RPMI7951 (cell line): ENCODE results near the gene CTNNBIP1. TPM values are rescaled to one million over a fixed set of nuclear protein-coding genes. Genes with fewer than 3 reads are reported as not detected.
"Not testable (repeated sequence)": the region's sequence is repeated elsewhere in the genome, so short reads cannot be mapped to it uniquely, and the experiment has no call there.

ENCODE experiments used
- DNase-seq: peaks from one replicate; pipeline ENCODE4 v3.0.0-alpha.2; 2012; ENCODE audit warnings: low read depth
- total RNA-seq: library from RNA; depleted of rRNA; stranded (reverse); fragments of >200 nt; shearing (Covaris generic); gene quantifications from 2 replicates; pipeline ENCODE4 v1.2.3, GENCODE V29; 2014; rRNA removed

CTNNBIP1 gene
- total RNA-seq, 1 experiment from 2014 or later = 30.6 TPM

DNA sequence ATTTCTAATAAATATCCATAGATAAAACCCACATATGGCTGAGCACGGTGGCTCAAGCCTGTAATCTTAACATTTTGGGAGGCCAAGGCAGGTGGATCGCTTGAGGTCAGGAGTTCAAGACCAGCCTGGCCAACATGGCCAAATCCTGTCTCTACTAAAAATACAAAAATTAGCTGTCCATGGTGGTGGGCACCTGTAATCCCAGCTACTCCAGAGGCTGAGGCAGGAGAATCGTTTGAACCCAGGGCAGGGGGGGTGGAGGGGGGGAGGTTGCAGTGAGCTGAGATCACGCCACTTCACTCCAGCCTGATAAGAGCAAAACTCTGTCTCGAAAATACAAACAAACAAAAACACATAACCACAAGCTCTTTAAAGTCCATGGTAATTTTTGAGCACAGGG is 104.1 kb downstream of the CTNNBIP1 start:
- DNase-seq = not testable (repeated sequence)

DNA sequence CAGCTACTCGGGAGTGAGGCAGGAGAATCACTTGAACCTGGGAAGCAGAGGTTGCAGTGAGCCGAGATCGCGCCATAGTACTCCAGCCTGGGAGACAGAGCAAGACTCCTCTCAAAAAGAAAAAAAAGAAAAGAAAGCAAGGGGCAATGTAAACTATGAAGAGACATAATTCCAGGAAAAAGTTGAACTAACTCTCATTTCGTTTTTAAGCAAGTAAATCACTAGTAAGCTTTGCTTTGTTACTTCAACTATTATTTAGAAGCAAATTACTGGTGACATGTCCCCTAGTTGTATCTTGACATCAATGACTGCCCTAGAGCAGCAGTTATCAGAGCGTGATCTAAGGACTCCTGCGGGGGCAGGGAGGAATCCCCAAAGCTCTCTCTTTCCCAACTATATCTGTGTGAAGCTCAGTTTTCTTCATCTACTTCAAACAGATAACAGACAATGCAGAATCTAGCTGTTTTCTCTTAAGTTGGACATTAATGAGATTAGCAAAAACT is 105.0 kb downstream of the CTNNBIP1 start:
- no peak for DNase-seq

DNA sequence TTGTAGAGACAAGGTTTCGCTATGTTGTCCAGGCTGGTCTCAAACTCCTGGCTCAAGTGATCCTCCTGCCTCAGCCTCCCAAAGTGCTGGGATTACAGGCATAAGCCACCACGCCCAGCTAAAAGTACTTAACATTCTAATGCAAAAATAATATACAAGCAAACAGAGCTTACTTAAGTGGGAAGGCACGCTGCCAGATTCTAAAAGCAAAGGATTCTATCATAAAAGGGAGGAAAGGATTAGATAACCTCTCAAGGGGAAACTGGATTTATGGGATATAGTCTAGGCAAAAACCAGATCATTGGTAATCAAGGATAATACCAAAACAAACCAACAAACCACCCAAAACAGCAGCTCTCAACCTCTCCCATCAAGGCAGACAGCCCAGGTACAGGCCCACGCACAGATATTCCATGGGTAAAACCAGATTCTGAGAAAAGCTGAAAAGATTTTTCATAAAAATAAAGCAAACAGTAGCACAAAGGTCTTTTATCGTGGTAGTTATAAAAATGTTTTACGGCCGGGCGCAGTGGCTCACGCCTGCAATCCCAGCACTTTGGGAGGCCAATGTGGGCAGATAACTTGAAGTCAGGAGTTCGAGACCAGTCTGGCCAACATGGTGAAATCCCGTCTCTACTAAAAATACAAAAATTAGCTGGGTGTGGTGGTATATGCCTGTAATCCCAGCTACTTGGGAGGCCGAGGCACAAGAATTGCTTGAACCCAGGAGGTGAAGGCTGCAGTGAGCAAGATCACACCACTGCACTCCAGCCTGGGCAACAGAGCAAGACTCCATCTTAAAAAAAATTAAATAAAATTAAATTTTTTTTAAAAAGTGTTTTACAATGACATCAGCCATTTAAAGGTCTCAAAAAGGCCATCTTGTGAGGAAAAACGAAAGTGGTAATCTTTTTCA is 106.8 kb downstream of the CTNNBIP1 start:
- not testable (repeated sequence) for DNase-seq

DNA sequence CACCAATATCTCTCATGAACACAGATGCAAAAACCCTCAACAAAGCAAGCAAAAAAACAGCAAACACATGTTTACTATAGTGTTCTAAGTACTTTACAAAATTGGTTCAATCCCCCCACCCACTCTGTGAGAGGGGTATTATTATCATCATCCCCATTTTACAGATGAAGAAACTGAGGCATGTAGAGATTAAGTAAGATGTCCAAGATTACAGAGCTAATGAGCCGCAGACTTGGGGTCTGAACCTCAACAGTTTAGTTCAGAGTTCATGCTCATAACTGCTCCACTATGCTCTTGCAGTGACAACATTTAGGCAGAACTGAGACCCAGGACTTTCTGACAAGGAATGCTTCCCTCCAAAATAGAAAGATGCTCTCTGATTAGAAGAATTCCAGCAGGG is 108.2 kb downstream of the CTNNBIP1 start:
- no peak for DNase-seq

Other genes with a start within 250 kb of the CTNNBIP1 start
- gene CLSTN1, start 86.3 kb downstream of the CTNNBIP1 start, total RNA-seq = 48.3 and 53.6 TPM in 2 replicates
- 61.9 and 72.8 TPM in 2 replicates for gene LZIC, start 33.1 kb upstream of the CTNNBIP1 start, total RNA-seq
- gene NMNAT1, start 33.2 kb upstream of the CTNNBIP1 start, total RNA-seq = 7.6 and 17.2 TPM in 2 replicates
- gene RBP7, start 87.0 kb upstream of the CTNNBIP1 start, total RNA-seq = not detected in 2 replicates
- 29.1 and 33.5 TPM in 2 replicates for gene UBE4B, start 122.7 kb upstream of the CTNNBIP1 start, total RNA-seq